ENCODE measurements around the gene FOXC1.

FOXC1 gene

DNA sequence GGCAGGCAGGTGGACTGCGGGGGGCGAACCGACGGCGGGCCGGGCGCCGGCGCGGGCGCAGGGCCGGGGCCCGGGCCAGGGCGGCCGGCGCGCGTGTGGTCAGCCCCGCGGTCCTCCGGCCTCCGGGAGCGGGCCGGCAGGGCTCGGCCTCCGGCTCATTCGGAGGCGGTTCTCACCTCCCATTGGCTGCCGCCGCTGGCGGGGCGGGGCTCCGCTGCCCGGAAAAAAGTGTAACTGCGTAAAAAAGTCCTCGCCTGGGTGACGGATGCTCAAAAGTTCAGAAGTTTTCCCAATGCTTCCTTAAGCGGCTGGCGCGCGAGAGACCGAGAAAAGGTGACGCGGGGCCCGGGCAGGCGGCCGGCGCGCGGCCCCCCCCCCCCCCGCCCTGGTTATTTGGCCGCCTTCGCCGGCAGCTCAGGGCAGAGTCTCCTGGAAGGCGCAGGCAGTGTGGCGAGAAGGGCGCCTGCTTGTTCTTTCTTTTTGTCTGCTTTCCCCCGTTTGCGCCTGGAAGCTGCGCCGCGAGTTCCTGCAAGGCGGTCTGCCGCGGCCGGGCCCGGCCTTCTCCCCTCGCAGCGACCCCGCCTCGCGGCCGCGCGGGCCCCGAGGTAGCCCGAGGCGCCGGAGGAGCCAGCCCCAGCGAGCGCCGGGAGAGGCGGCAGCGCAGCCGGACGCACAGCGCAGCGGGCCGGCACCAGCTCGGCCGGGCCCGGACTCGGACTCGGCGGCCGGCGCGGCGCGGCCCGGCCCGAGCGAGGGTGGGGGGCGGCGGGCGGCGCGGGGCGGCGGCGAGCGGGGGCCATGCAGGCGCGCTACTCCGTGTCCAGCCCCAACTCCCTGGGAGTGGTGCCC is at the start of gene FOXC1:
TSS of gene FOXC1 (plus strand) at position 268 of the 849 bp plus-strand sequence. CDS start at position 799, 531 bp downstream.
- no peak for DNase-seq (ENCODE audit: low read depth in 2 of 2, low spot score in 1 of 2)

DNA sequence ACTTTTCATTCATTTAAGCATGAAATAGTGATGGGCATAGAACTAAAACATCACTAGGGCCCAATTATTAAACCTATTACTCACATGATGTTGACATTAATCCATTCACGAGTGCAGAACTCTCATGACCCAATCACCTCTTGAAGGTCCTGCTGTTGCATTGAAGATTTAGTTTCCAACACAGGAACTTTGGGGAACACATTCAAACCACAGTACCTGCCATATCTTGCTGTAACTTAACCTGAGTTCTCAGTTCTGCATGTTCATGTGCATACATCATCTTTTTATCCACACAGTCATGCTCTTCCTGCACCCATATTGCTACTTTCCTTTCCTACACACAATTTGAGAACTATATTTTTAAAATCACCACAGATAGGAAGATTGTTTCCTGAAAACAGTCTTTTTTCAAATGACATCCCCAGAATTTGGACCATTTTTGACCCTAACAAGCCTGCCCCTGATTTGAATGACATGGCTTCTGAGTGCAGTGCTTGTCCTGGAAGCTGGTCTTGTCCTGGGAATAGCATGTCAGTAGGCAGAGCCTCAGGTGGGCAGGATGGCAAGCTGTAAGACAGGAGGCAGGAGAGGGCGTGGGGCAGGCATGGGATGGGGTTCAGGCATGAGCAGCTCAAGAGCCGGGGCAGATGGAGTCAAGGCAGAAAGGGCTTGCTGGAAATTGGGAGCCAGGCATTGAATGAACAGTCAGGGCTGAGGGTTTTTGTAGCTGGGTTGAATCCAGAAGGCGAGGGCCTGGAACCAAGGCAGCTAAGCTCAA is 49.2 kb upstream of the FOXC1 start:
- DNase-seq (ENCODE audit: low read depth in 2 of 2, low spot score in 1 of 2) = no peak

DNA sequence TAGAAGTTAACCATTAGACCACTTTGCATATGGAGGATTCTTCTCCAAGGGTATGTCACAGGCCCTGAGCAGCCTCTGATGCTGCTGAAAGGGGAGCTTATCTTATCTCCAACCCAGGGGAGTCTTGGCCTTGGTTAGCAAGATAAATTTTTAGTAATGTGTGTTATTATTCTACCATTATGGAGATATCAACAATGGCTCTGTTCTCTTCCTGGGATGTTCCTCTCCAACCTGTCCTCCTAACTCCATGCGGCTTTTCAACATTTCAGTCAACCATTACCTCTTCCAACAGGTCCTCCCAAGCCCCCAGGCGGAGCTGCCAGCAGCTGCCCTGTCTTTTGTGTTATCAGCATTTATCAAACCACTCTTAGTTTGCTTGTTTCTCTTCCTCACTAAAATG is 48.4 kb upstream of the FOXC1 start:
- no peak for DNase-seq (ENCODE audit: low read depth in 2 of 2, low spot score in 1 of 2)

- DNase-seq (ENCODE audit: low read depth in 2 of 2, low spot score in 1 of 2) = no peak
Observed at GRCh38 chr6:1562171-1562955, 47.4 kb upstream of the FOXC1 start.

- DNase-seq (ENCODE audit: low read depth in 2 of 2, low spot score in 1 of 2) = no peak
Observed at GRCh38 chr6:1569377-1569776, 40.3 kb upstream of the FOXC1 start.

- no peak for DNase-seq (ENCODE audit: low read depth in 2 of 2, low spot score in 1 of 2)
Observed at GRCh38 chr6:1570848-1571247, 38.9 kb upstream of the FOXC1 start.

DNA sequence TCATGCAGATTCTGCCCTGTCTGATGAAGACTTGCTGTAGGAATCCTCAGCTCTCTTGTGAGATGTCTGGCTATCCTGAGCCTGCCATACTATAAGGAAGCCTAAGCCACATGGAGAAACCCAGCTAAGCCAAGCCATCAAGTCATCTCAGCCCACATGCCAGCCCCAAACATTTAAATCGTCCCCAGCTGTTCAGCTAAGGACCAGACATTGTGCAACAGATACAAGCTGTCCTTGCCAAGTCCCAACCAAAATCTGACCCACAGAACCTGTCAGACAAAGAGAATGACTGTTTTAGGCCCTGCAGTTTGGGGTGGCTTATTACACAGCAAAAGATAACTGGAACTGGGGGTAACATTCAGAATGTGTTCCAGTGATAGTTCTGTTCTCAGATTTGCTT is 36.8 kb upstream of the FOXC1 start:
- DNase-seq (ENCODE audit: low read depth in 2 of 2, low spot score in 1 of 2) = no peak

GRCh38 chr6:1574083-1574761 is 35.5 kb upstream of the FOXC1 start:
- DNase-seq (ENCODE audit: low read depth in 2 of 2, low spot score in 1 of 2) = no peak

GRCh38 chr6:1574890-1575209 is 34.9 kb upstream of the FOXC1 start:
- no peak for DNase-seq (ENCODE audit: low read depth in 2 of 2, low spot score in 1 of 2)

GRCh38 chr6:1575210-1576041 is 34.3 kb upstream of the FOXC1 start:
- no peak for DNase-seq (ENCODE audit: low read depth in 2 of 2, low spot score in 1 of 2)

DNA sequence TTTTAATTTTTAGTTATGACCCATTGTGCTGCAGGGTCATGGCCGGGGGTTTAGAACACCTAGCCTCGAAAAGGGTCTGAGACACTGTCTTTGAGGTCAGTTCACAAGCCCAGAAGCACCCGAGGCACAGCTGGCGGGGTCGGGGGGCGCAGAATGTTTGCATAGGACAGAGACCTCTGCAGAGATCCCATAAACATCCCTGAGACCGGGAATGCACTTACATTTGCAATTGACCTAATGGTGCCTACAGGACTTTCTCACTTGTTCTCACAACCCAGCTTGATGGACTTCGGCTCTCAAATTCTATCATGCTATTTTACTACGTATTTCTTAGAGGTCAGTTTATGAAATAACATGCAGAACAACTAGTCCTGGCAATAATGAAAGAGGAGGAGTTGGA is 33.5 kb upstream of the FOXC1 start:
- DNase-seq (ENCODE audit: low read depth in 2 of 2, low spot score in 1 of 2) = no peak

- no peak for DNase-seq (ENCODE audit: low read depth in 2 of 2, low spot score in 1 of 2)
Observed at GRCh38 chr6:1576711-1577110, 33.0 kb upstream of the FOXC1 start.

- DNase-seq (ENCODE audit: low read depth in 2 of 2, low spot score in 1 of 2) = no peak
Observed at GRCh38 chr6:1577146-1577680, 32.5 kb upstream of the FOXC1 start.

GRCh38 chr6:1577896-1578745 is 31.6 kb upstream of the FOXC1 start:
- DNase-seq (ENCODE audit: low read depth in 2 of 2, low spot score in 1 of 2) = no peak

DNA sequence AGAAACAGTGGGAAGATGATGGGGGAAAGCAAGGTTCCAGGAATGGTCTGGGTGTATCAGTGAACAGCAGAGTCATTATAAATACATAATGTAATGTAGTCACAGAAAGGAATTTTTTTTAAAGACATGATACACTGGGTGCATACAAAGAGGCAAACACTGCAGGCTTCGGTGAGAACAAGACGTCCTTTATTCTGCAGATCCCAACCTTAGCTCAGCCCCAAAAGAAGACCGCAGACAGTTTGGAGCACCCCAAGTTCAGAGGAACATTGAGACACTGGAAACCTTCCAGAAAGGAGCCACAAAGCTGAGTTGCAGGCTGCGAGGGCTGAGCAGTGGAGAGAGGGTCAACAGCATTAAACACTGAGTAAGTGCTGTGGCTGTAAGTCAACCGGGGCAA is 30.6 kb upstream of the FOXC1 start:
- no peak for DNase-seq (ENCODE audit: low read depth in 2 of 2, low spot score in 1 of 2)

GRCh38 chr6:1580109-1580508 is 29.6 kb upstream of the FOXC1 start:
- no peak for DNase-seq (ENCODE audit: low read depth in 2 of 2, low spot score in 1 of 2)

- DNase-seq (ENCODE audit: low read depth in 2 of 2, low spot score in 1 of 2) = no peak
Observed at GRCh38 chr6:1580585-1580984, 29.1 kb upstream of the FOXC1 start.

DNA sequence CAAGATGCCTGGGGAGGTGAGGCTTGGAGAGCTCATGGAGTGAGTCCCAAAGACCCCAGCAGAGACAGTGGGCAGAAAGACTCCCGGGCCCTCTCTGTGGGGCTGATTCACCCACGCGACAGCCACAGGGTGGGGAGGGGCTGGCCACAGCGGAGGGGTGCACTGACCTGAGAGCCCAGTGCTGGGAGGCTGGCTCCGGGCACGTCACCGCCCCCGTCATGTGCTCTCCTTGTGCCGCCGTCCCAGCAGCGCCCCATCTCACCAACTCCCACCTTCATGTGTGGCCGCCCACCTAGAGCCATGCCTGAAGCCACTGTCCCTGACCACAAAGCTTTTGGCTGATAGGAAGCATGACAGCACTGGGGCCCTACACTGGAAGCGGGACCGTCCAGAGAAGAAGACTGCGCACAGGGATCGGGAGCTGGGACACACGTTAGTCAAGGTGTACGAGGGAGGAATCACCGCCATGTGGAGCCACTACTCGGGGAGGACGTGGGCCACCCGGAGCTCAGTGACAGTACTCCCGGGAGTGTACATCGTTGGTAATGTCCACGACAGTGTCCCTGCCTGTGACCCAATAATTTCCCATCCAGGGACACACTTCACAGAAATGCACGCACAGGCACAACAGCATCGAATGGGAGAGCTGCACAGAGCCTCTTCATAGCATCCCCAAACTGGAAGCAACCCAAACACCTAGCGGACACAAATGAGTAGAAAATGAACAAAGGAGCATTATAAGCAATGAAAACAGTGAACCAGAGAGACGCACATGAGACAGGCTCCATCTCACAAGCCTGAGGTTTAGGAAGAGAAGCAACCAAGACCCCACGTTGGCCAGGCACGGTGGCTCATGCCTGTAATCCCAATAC is 28.4 kb upstream of the FOXC1 start:
- no peak for DNase-seq (ENCODE audit: low read depth in 2 of 2, low spot score in 1 of 2)
